Endothelial cell of hepatic sinusoid (primary cell): ENCODE measurements around the gene EPB41L4B.

Experiments used
- in situ Hi-C: cut with HindIII; loops from 2 replicates; pipeline ENCODE4 v1.10.0; 2017; ENCODE audit warnings: low sequenced_read_pairs

Gene EPB41L4B

GRCh38 chr9:109213285-109214121, 107.4 kb downstream of the EPB41L4B start:
- in situ Hi-C loops, result no loop called here

GRCh38 chr9:109212768-109213167, 108.1 kb downstream of the EPB41L4B start:
- in situ Hi-C loops, result no loop called here

GRCh38 chr9:109206670-109207069, 114.2 kb downstream of the EPB41L4B start:
- in situ Hi-C loops, result no loop called here

- in situ Hi-C loops, result no loop called here
Measured at GRCh38 chr9:109205526-109205925, 115.3 kb downstream of the EPB41L4B start.

GRCh38 chr9:109203761-109204360, 117.0 kb downstream of the EPB41L4B start:
- in situ Hi-C loops, result no loop called here

GRCh38 chr9:109199676-109200075, 121.2 kb downstream of the EPB41L4B start:
- in situ Hi-C loops, result no loop called here

- in situ Hi-C loops, result no loop called here
Measured at GRCh38 chr9:109198736-109199382, 122.0 kb downstream of the EPB41L4B start.

- in situ Hi-C loops, result no loop called here
Measured at GRCh38 chr9:109193974-109194556, 126.8 kb downstream of the EPB41L4B start.

- in situ Hi-C loops, result no loop called here
Measured at GRCh38 chr9:109192732-109193361, 128.0 kb downstream of the EPB41L4B start.

GRCh38 chr9:109191746-109192145, 129.1 kb downstream of the EPB41L4B start:
- in situ Hi-C loops, result no loop called here

GRCh38 chr9:109190151-109190550, 130.7 kb downstream of the EPB41L4B start:
- in situ Hi-C loops, result no loop called here

- in situ Hi-C loops, result no loop called here
Measured at GRCh38 chr9:109186857-109187520, 133.9 kb downstream of the EPB41L4B start.

GRCh38 chr9:109182940-109183798, 137.7 kb downstream of the EPB41L4B start:
- in situ Hi-C loops, result no loop called here

GRCh38 chr9:109182550-109182939, 138.3 kb downstream of the EPB41L4B start:
- in situ Hi-C loops, result no loop called here

- in situ Hi-C loops, result no loop called here
Measured at GRCh38 chr9:109181284-109181683, 139.6 kb downstream of the EPB41L4B start.

- in situ Hi-C loops, result no loop called here
Measured at GRCh38 chr9:109179801-109180523, 140.9 kb downstream of the EPB41L4B start.

- in situ Hi-C loops, result no loop called here
Measured at GRCh38 chr9:109176963-109177362, 143.9 kb downstream of the EPB41L4B start.

GRCh38 chr9:109176386-109176785, 144.5 kb downstream of the EPB41L4B start:
- in situ Hi-C loops, result no loop called here

GRCh38 chr9:109172935-109173334, 147.9 kb downstream of the EPB41L4B start:
- in situ Hi-C loops, result no loop called here
